A549 (cell line): ENCODE measurements around the gene VRTN. TPM values are rescaled to one million over a fixed set of nuclear protein-coding genes. Genes with fewer than 3 reads are reported as not detected.

Experiments used
- ATAC-seq, 2 experiments: fragments of 200-7000 bp in 1 of 2; fragments of >200 bp in 1 of 2; cut with Nextera tagmentation in 1 of 2; cut with Tn5 transposase in 1 of 2; 3 replicates each; pipeline versions ENCODE4 v1.8.0 to v1.9.1; 2018 to 2020; ENCODE audit warnings: mild to moderate bottlenecking in 1 of 2, moderate library complexity in 1 of 2
- CTCF ChIA-PET: fragments of 300-600 bp; sonication (Branson Sonifier 250); formaldehyde crosslinking; extraction: SDS; loops from one replicate; lab custom pipeline; 2021; ENCODE audit warnings: antibody characterized with exemption, inconsistent platforms; lab: Yijun Ruan, JAX
- POLR2A ChIA-PET: fragments of 350-600 bp; formaldehyde crosslinking; extraction: SDS; loops from one replicate; lab custom pipeline; 2021; ENCODE audit warnings: antibody characterized with exemption, inconsistent platforms; lab: Yijun Ruan, JAX
- DNase-seq, 2 experiments: peaks; one replicate each; pipeline versions ENCODE4 v3.0.0 to v3.0.0-alpha.2; 2011 to 2016; ENCODE audit warnings: low read depth in 1 of 2, low spot score in 1 of 2
- FAIRE-seq: peaks from 2 replicates; lab custom pipeline; 2011; peaks lifted over from hg19 to GRCh38; lab: Jason Lieb, UNC
- H3K27ac ChIP-seq, 2 experiments: fragments of >200 bp; sonication (Bioruptor Twin); formaldehyde crosslinking; 3 replicates each; pipeline ENCODE4 v1.5.1; 2016 to 2017
- H3K4me1 ChIP-seq: fragments of >200 bp; sonication (Bioruptor Twin); formaldehyde crosslinking; 3 replicates; pipeline ENCODE4 v1.6.1; 2016
- H3K4me2 ChIP-seq: fragments of >200 bp; sonication (Bioruptor Twin); formaldehyde crosslinking; 3 replicates; pipeline ENCODE4 v1.6.1; 2016
- H3K4me3 ChIP-seq: fragments of >200 bp; sonication (Bioruptor Twin); formaldehyde crosslinking; 3 replicates; pipeline ENCODE4 v1.5.1; 2016
- H3K9me3 ChIP-seq: fragments of >200 bp; sonication (Bioruptor Twin); formaldehyde crosslinking; 3 replicates; pipeline ENCODE4 v1.6.1; 2016
- BCL3 ChIP-seq: fragments of >200 bp; sonication (Bioruptor Twin); formaldehyde crosslinking; IDR thresholded peaks from 3 replicates; pipeline ENCODE4 v1.6.1; 2016
- CBX2 ChIP-seq: fragments of 200-600 bp; sonication (generic); IDR thresholded peaks from 2 replicates; pipeline ENCODE4 v1.6.1; 2016; ENCODE audit warnings: low read depth, mild to moderate bottlenecking, borderline replicate concordance
- CBX8 ChIP-seq: fragments of 200-600 bp; sonication (generic); IDR thresholded peaks from 2 replicates; pipeline ENCODE4 v1.6.1; 2016
- EHF ChIP-seq: fragments of 250-450 bp; sonication (Bioruptor Pico); IDR thresholded peaks from 2 replicates; pipeline ENCODE4 v1.5.0; 2020; ENCODE audit warnings: mild to moderate bottlenecking
- FOXS1 ChIP-seq: fragments of 250-450 bp; sonication (Bioruptor Pico); IDR thresholded peaks from 2 replicates; pipeline ENCODE4 v1.5.0; 2020; ENCODE audit warnings: mild to moderate bottlenecking, moderate library complexity
- HEYL ChIP-seq: fragments of 250-450 bp; sonication (Bioruptor Pico); IDR thresholded peaks from 2 replicates; pipeline ENCODE4 v1.8.0; 2021; ENCODE audit warnings: mild to moderate bottlenecking, moderate library complexity
- HOXB5 ChIP-seq: fragments of 250-450 bp; sonication (Bioruptor Pico); IDR thresholded peaks from 2 replicates; pipeline ENCODE4 v1.5.0; 2020; ENCODE audit warnings: mild to moderate bottlenecking, moderate library complexity
- JUNB ChIP-seq: fragments of >200 bp; sonication (Bioruptor Twin); formaldehyde crosslinking; IDR thresholded peaks from 2 replicates; pipeline ENCODE4 v1.6.1; 2016
- MAX ChIP-seq: IDR thresholded peaks from 2 replicates; pipeline ENCODE4 v1.6.1; 2012
- MAZ ChIP-seq: fragments of 150-350 bp; IDR thresholded peaks from 2 replicates; pipeline ENCODE4 v1.6.1; 2014; ENCODE audit warnings: antibody characterized with exemption, low read depth, low read length, borderline replicate concordance
- PHF8 ChIP-seq: fragments of 200-600 bp; sonication (generic); IDR thresholded peaks from 2 replicates; pipeline ENCODE4 v1.6.1; 2016; ENCODE audit warnings: low read depth, mild to moderate bottlenecking, antibody characterized with exemption, moderate library complexity, borderline replicate concordance
- SREBF2 ChIP-seq: fragments of 450-650 bp; IDR thresholded peaks from 2 replicates; pipeline ENCODE4 v1.6.1; 2014; ENCODE audit warnings: mild to moderate bottlenecking, moderate library complexity
- TP53 ChIP-seq: fragments of 250-450 bp; sonication (Bioruptor Pico); IDR thresholded peaks from 2 replicates; pipeline ENCODE4 v1.5.0; 2021; ENCODE audit warnings: mild to moderate bottlenecking, moderate library complexity
- ZC3H11A ChIP-seq: fragments of 450-650 bp; IDR thresholded peaks from 2 replicates; pipeline ENCODE4 v1.6.1; 2014; ENCODE audit warnings: antibody characterized with exemption, mild to moderate bottlenecking
- ZFP36 ChIP-seq: fragments of 450-650 bp; IDR thresholded peaks from 2 replicates; pipeline ENCODE4 v1.6.1; 2014; ENCODE audit warnings: borderline replicate concordance; ENCODE audit not compliant: partially characterized antibody
- ZNF302 ChIP-seq: fragments of 250-450 bp; sonication (Bioruptor Pico); IDR thresholded peaks from 2 replicates; pipeline ENCODE4 v1.9.0; 2021; ENCODE audit warnings: inconsistent platforms, mild to moderate bottlenecking, moderate library complexity
- WGBS: methylation state at CpG from one replicate; pipeline ENCODE4 v1.1.6; 2017; ENCODE audit errors: missing lambda C conversion rate; 5-methylcytosine and 5-hydroxymethylcytosine counted together
- polyA plus RNA-seq, 4 experiments: library from polyadenylated mRNA; depleted of rRNA in 3 of 4; stranded (reverse); fragments of >200 nt; fragmentation: RNase III in 1 of 4; extraction: RNeasy Plus Mini Kit Qiagen cat#74134 plus additional on column Dnase treatment in 1 of 4; gene quantifications; 2 replicates in 3 of 4; 3 replicates in 1 of 4; pipeline ENCODE4 v1.2.3, GENCODE V29; 2011 to 2017

Gene VRTN
- polyA plus RNA-seq, 2 of the 4 experiments (the other 2 are of a cell fraction), result not detected

GRCh38 chr14:74402401-74403251 lies 54.4 kb downstream of the VRTN start:
- TF ChIP-seq HEYL (CRISPR knock-in tag) (no peak), CBX8 (no peak), SREBF2 (no peak), ZC3H11A (no peak)
- TF ChIP-seq, all 56 proteins: peak for 0
- ChIA-PET CTCF (interaction anchor here (0.9 kb wide), 1 partner anchor 41 kb away, joined by 3 read pairs; no protein-coding TSS in a partner anchor), POLR2A (no interaction called here)
- FAIRE-seq (no peak), DNase-seq (no peak), ATAC-seq (no peak)
- Histone ChIP-seq H3K4me3 (no peak overlapping the region), H3K4me2 (no peak overlapping the region), H3K27ac (no peak overlapping the region), H3K9me3 (no peaks in the 10 kb centered on the region), H3K4me1 (no peaks in the 10 kb centered on the region)
- 57% methylated on average over 10 of the region's 10 CpGs for WGBS

GRCh38 chr14:74403619-74404417 lies 55.5 kb downstream of the VRTN start:
- 50% methylated on average over 12 of the region's 12 CpGs for WGBS
- CTCF ChIA-PET, result interaction anchor here (0.9 kb wide), 1 partner anchor 40 kb away, joined by 3 read pairs; no protein-coding TSS in a partner anchor
- Histone ChIP-seq H3K9me3 (no peaks in the 10 kb centered on the region), H3K4me1 (no peaks in the 10 kb centered on the region), H3K4me2 (no peak overlapping the region), H3K27ac (no peak overlapping the region), H3K4me3 (no peak overlapping the region)
- FAIRE-seq (no peak), DNase-seq (no peak), ATAC-seq (no peak)
- POLR2A ChIA-PET, result no interaction called here
- no peak for TF ChIP-seq BCL3

GRCh38 chr14:74404435-74404834 lies 56.2 kb downstream of the VRTN start:
- FAIRE-seq (no peak), DNase-seq (no peak), ATAC-seq (no peak)
- ChIA-PET CTCF (no interaction called here), POLR2A (no interaction called here)
- H3K4me1 ChIP-seq, result no peaks in the 10 kb centered on the region
- WGBS, result 46% methylated on average over 7 of the region's 7 CpGs
- H3K4me3 ChIP-seq, result no peak overlapping the region
- H3K4me2 ChIP-seq, result no peak overlapping the region
- TF ChIP-seq ZFP36 (no peak), CBX2 (no peak), HOXB5 (CRISPR knock-in tag) (no peak), TP53 (CRISPR knock-in tag) (no peak), MAZ (no peak), ZNF302 (CRISPR knock-in tag) (no peak), PHF8 (no peak), MAX (no peak)
- no peak overlapping the region for H3K27ac ChIP-seq
- H3K9me3 ChIP-seq, result no peaks in the 10 kb centered on the region

GRCh38 chr14:74405663-74406062 lies 57.4 kb downstream of the VRTN start:
- POLR2A ChIA-PET, result no interaction called here
- DNase-seq, result no peak
- Histone ChIP-seq H3K4me1 (no peaks in the 10 kb centered on the region), H3K4me3 (no peak overlapping the region), H3K9me3 (no peaks in the 10 kb centered on the region), H3K4me2 (no peak overlapping the region), H3K27ac (no peak overlapping the region)
- no peak for ATAC-seq
- no peak for TF ChIP-seq ZNF302 (CRISPR knock-in tag)
- TF ChIP-seq HOXB5 (CRISPR knock-in tag), result no peak
- no peak for TF ChIP-seq FOXS1 (CRISPR knock-in tag)
- TF ChIP-seq JUNB, result no peak
- no peak for TF ChIP-seq EHF
- CTCF ChIA-PET, result interaction anchor here (1.7 kb wide), 1 partner anchor 12 kb away, joined by 4 read pairs; no protein-coding TSS in a partner anchor
- 37% methylated on average over 4 of the region's 4 CpGs for WGBS
- no peak for FAIRE-seq
